Measurements from ENCODE around the gene SDS.

The SDS gene

GRCh38 chr12:113347107-113347506, 56.6 kb downstream of the SDS start:
- DNase-seq (ENCODE audit: low spot score) = no peak

DNA sequence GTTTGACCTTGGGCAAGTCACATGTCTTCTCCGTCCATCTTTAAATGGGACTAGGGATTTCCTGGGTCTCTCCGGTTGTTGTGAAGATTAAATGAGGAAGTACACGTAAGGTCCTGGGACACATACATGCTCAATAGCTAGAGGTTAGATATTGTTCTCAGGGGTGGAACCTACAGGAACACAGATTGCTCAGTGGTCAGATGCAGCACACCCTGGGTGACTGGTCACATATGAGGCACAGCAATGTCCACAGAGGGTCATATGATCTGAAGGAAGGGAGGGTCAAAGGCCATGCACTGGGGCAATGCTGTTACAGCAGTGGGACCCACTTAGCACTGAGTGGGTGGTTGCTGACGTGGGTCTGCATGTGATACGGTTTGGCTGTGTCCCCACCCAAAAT, 57.3 kb downstream of the SDS start:
- DNase-seq (ENCODE audit: low spot score) = no peak

GRCh38 chr12:113345318-113345717, 58.4 kb downstream of the SDS start:
- no peak for DNase-seq (ENCODE audit: low spot score)
